T-cell (primary cell): ENCODE results near the gene TMEM201. TPM values are rescaled to one million over a fixed set of nuclear protein-coding genes. Genes with fewer than 3 reads are reported as not detected.

Experiments
- ATAC-seq, 4 experiments: fragments of 200-7000 bp in 3 of 4; fragments of 150-1000 bp in 1 of 4; cut with Tn5 transposase; replicated peaks in 1 of 4; 1 replicate in 3 of 4; 2 replicates in 1 of 4; pipeline ENCODE4 v1.10.0; 2021; ENCODE audit warnings: moderate library complexity in 3 of 4, mild to moderate bottlenecking in 2 of 4, moderate number of reproducible peaks in 1 of 4
- CTCF ChIA-PET, 2 donors: fragments of 300-600 bp; sonication (Branson Sonifier 250); formaldehyde crosslinking; loops; one replicate each; lab custom pipeline; 2022; ENCODE audit warnings: antibody characterized with exemption in 2 of 2; lab: Charles Lee
- POLR2A ChIA-PET, 2 donors: fragments of 300-600 bp; sonication (Branson Sonifier 250); formaldehyde crosslinking; loops; one replicate each; lab custom pipeline; 2022; ENCODE audit warnings: antibody characterized with exemption in 2 of 2; lab: Charles Lee
- DNase-seq, 35 experiments: peaks; one replicate each; pipeline versions ENCODE4 v3.0.0 to v3.0.0-alpha.2; 2013 to 2023
- H3K27ac ChIP-seq: one replicate; pipeline ENCODE4 v1.5.1; 2013; ENCODE audit warnings: low read length
- H3K27me3 ChIP-seq, 2 experiments: replicated peaks in 1 of 2; 1 replicate in 1 of 2; 2 replicates in 1 of 2; pipeline versions ENCODE4 v1.6.1 to v1.7.0; 2013; ENCODE audit warnings: low read length in 1 of 2, mixed read lengths in 1 of 2; ENCODE audit not compliant: control insufficient read depth in 2 of 2, insufficient read depth in 2 of 2; ENCODE audit errors: extremely low read depth in 1 of 2
- H3K36me3 ChIP-seq, 2 donors: 1 replicate in 1 of 2; 2 replicates in 1 of 2; pipeline versions ENCODE4 v1.6.1 to v1.7.0; 2013; ENCODE audit warnings: low read length in 1 of 2; ENCODE audit not compliant: control insufficient read depth in 2 of 2, insufficient read depth in 1 of 2; ENCODE audit errors: extremely low read depth in 1 of 2
- H3K4me1 ChIP-seq, 2 experiments: 1 replicate in 1 of 2; 2 replicates in 1 of 2; pipeline versions ENCODE4 v1.6.1 to v1.7.0; 2013; ENCODE audit warnings: low read length in 2 of 2, mixed read lengths in 1 of 2; ENCODE audit not compliant: insufficient read depth in 2 of 2, control insufficient read depth in 1 of 2; ENCODE audit errors: extremely low read depth in 1 of 2
- H3K4me3 ChIP-seq, 2 donors: 1 replicate in 1 of 2; 2 replicates in 1 of 2; pipeline versions ENCODE4 v1.5.1 to v1.7.0; 2013; ENCODE audit warnings: mild to moderate bottlenecking in 2 of 2, low read length in 1 of 2, moderate library complexity in 1 of 2; ENCODE audit not compliant: control insufficient read depth in 1 of 2; ENCODE audit errors: extremely low read depth in 1 of 2
- H3K9me3 ChIP-seq: 2 replicates; pipeline ENCODE4 v1.7.0; 2013
- H3K27ac Mint-ChIP-seq, 2 donors: one replicate each; pipeline ENCODE4 v1.8.0; 2020 to 2021; ENCODE audit warnings: mild to moderate bottlenecking in 2 of 2, mixed read lengths in 2 of 2
- H3K27me3 Mint-ChIP-seq, 2 donors: one replicate each; pipeline ENCODE4 v1.8.0; 2021 to 2022; ENCODE audit warnings: mixed read lengths in 2 of 2
- H3K36me3 Mint-ChIP-seq: one replicate; pipeline ENCODE4 v1.8.0; 2021; ENCODE audit warnings: mixed read lengths
- H3K4me1 Mint-ChIP-seq, 3 donors: one replicate each; pipeline ENCODE4 v1.8.0; 2020 to 2022; ENCODE audit warnings: mixed read lengths in 3 of 3, mild to moderate bottlenecking in 1 of 3
- H3K4me3 Mint-ChIP-seq, 3 donors: one replicate each; pipeline ENCODE4 v1.8.0; 2020 to 2022; ENCODE audit warnings: mild to moderate bottlenecking in 3 of 3, mixed read lengths in 3 of 3, moderate library complexity in 3 of 3
- H3K9me3 Mint-ChIP-seq, 3 donors: one replicate each; pipeline ENCODE4 v1.8.0; 2020 to 2022; ENCODE audit warnings: mixed read lengths in 3 of 3
- WGBS: methylation state at CpG from one replicate; pipeline ENCODE4 v1.1.5; 2013; ENCODE audit warnings: missing lambda C conversion rate; ENCODE audit not compliant: insufficient coverage; 5-methylcytosine and 5-hydroxymethylcytosine counted together
- total RNA-seq, 35 experiments: library from RNA in 6 of 35; stranded (reverse) in 6 of 35; fragments of 120-200 nt in 1 of 35; gene quantifications; one replicate each; pipeline versions ENCODE4 v1.2.1 to v1.2.4 and lab custom pipeline; 2013 to 2026

TMEM201 gene
- total RNA-seq, 5 donors from 2014 or later (not counting 1 experiment from before 2014, with no cell fraction given), result 11.4 to 14.6 (median 12.5) TPM

GRCh38 chr1:9611716-9612115, 23.0 kb downstream of the TMEM201 start:
- H3K9me3 ChIP-seq, result no peaks in the 10 kb centered on the region
- ChIA-PET CTCF (no interaction called here), POLR2A (interaction anchor here in 1 of 2 donors (1.4 kb wide), 1 partner anchor 8 kb away, joined by 3 read pairs; no protein-coding TSS in a partner anchor)
- peaks cover 5% of the 10 kb centered on the region for H3K36me3 Mint-ChIP-seq
- H3K4me3 Mint-ChIP-seq, result no peak overlapping the region
- no peaks in the 10 kb centered on the region for H3K27me3 ChIP-seq
- no peaks in the 10 kb centered on the region for H3K9me3 Mint-ChIP-seq
- H3K27ac ChIP-seq, result no peak overlapping the region
- DNase-seq, result no peak
- H3K4me3 ChIP-seq, result no peak overlapping the region
- peaks cover 0 to 6% of the 10 kb centered on the region in 2 experiments for H3K4me1 ChIP-seq
- H3K27ac Mint-ChIP-seq, result no peak overlapping the region
- H3K36me3 ChIP-seq, result peaks cover 4 to 9% of the 10 kb centered on the region in 2 donors
- no peak for ATAC-seq
- WGBS, result 90% methylated on average over 9 of the region's 13 CpGs
- no peaks in the 10 kb centered on the region for H3K4me1 Mint-ChIP-seq
- H3K27me3 Mint-ChIP-seq, result no peaks in the 10 kb centered on the region

GRCh38 chr1:9612162-9612845, 23.6 kb downstream of the TMEM201 start:
- no peak overlapping the region for H3K4me3 ChIP-seq
- H3K36me3 ChIP-seq, result peaks cover 4 to 9% of the 10 kb centered on the region in 2 donors
- H3K27ac ChIP-seq, result no peak overlapping the region
- Mint-ChIP-seq H3K27ac (no peak overlapping the region), H3K4me3 (no peak overlapping the region), H3K9me3 (no peaks in the 10 kb centered on the region), H3K36me3 (peaks cover 5% of the 10 kb centered on the region), H3K4me1 (no peaks in the 10 kb centered on the region), H3K27me3 (no peaks in the 10 kb centered on the region)
- DNase-seq, result no peak
- H3K4me1 ChIP-seq, result peaks cover 0 to 6% of the 10 kb centered on the region in 2 experiments
- no peak for ATAC-seq
- H3K9me3 ChIP-seq, result no peaks in the 10 kb centered on the region
- 98% methylated on average over 7 of the region's 11 CpGs for whole genome bisulfite sequencing
- CTCF ChIA-PET, result no interaction called here
- POLR2A ChIA-PET, result interaction anchor here in 1 of 2 donors (1.4 kb wide), 1 partner anchor 9 kb away, joined by 3 read pairs; no protein-coding TSS in a partner anchor
- H3K27me3 ChIP-seq, result no peaks in the 10 kb centered on the region

GRCh38 chr1:9612871-9613624, 24.3 kb downstream of the TMEM201 start:
- ATAC-seq, result no peak
- peaks cover 0 to 5% of the 10 kb centered on the region in 2 experiments for H3K27me3 ChIP-seq
- H3K9me3 ChIP-seq, result no peaks in the 10 kb centered on the region
- H3K4me1 ChIP-seq, result peaks cover 0 to 6% of the 10 kb centered on the region in 2 experiments
- DNase-seq, result no peak
- CTCF ChIA-PET, result no interaction called here
- H3K27ac ChIP-seq, result no peak overlapping the region
- no peaks in the 10 kb centered on the region for H3K4me1 Mint-ChIP-seq
- no peak overlapping the region for H3K27ac Mint-ChIP-seq
- H3K9me3 Mint-ChIP-seq, result no peaks in the 10 kb centered on the region
- WGBS, result 94% methylated on average over 18 of the region's 20 CpGs
- peaks cover 2 to 9% of the 10 kb centered on the region in 2 donors for H3K36me3 ChIP-seq
- POLR2A ChIA-PET, result interaction anchor here in 1 of 2 donors (1.4 kb wide), 1 partner anchor 9 kb away, joined by 3 read pairs; no protein-coding TSS in a partner anchor
- no peak overlapping the region for H3K4me3 Mint-ChIP-seq
- H3K4me3 ChIP-seq, result no peak overlapping the region
- peaks cover 5% of the 10 kb centered on the region for H3K36me3 Mint-ChIP-seq
- H3K27me3 Mint-ChIP-seq, result no peaks in the 10 kb centered on the region

- no peak overlapping the region for H3K4me3 Mint-ChIP-seq
- peaks cover 0 to 11% of the 10 kb centered on the region in 2 experiments for H3K27me3 ChIP-seq
- no peaks in the 10 kb centered on the region for H3K9me3 ChIP-seq
- ChIA-PET CTCF (no interaction called here), POLR2A (no interaction called here)
- no peaks in the 10 kb centered on the region for H3K27me3 Mint-ChIP-seq
- no peak overlapping the region for H3K27ac ChIP-seq
- H3K4me1 ChIP-seq, result peaks cover 0 to 6% of the 10 kb centered on the region in 2 experiments
- DNase-seq (no peak), ATAC-seq (no peak)
- H3K36me3 ChIP-seq, result peaks cover 2 to 9% of the 10 kb centered on the region in 2 donors
- H3K9me3 Mint-ChIP-seq, result no peaks in the 10 kb centered on the region
- no peak overlapping the region for H3K4me3 ChIP-seq
- H3K4me1 Mint-ChIP-seq, result no peaks in the 10 kb centered on the region
- H3K27ac Mint-ChIP-seq, result no peak overlapping the region
- WGBS, result 96% methylated on average over 12 of the region's 17 CpGs
- H3K36me3 Mint-ChIP-seq, result peaks cover 5% of the 10 kb centered on the region
These were observed 25.1 kb downstream of the TMEM201 start for GRCh38 chr1:9613625-9614299.

GRCh38 chr1:9615316-9616063, 26.8 kb downstream of the TMEM201 start:
- Mint-ChIP-seq H3K9me3 (no peaks in the 10 kb centered on the region), H3K4me1 (no peaks in the 10 kb centered on the region), H3K4me3 (no peak overlapping the region), H3K36me3 (peaks cover 2% of the 10 kb centered on the region), H3K27me3 (peaks cover 0 to 5% of the 10 kb centered on the region in 2 donors), H3K27ac (no peak overlapping the region)
- ChIA-PET CTCF (interaction anchor here (0.5 to 1.3 kb wide), 5 partner anchors 168 to 501 kb away, joined by 3 to 7 read pairs (median 4); no protein-coding TSS in a partner anchor), POLR2A (no interaction called here)
- peak; percentile 74 to 92 (median 89) for ATAC-seq
- Histone ChIP-seq H3K27ac (no peak overlapping the region), H3K4me1 (peaks cover 0 to 6% of the 10 kb centered on the region in 2 experiments), H3K27me3 (peaks cover 0 to 20% of the 10 kb centered on the region in 2 experiments), H3K9me3 (no peaks in the 10 kb centered on the region), H3K36me3 (peaks cover 2 to 7% of the 10 kb centered on the region in 2 donors), H3K4me3 (no peak overlapping the region)
- 55% methylated on average over 13 of the region's 16 CpGs for whole genome bisulfite sequencing
- peak in 32 of 35 experiments; percentile 21 to 70 (median 48) for DNase-seq
